HL-60 (cell line): Measurements from ENCODE around the gene CYB561D2.

ENCODE experiments used
- CTCF ChIP-seq: IDR thresholded peaks from one replicate; pipeline ENCODE4 v1.5.1; 2011; ENCODE audit warnings: low read length, control low read depth, inconsistent platforms; ENCODE audit not compliant: insufficient read depth
- GABPA ChIP-seq: IDR thresholded peaks from 2 replicates; pipeline ENCODE4 v1.6.1; 2012; ENCODE audit warnings: low read depth
- POLR2AphosphoS5 ChIP-seq: IDR thresholded peaks from 2 replicates; pipeline ENCODE4 v1.6.1; 2012; ENCODE audit warnings: low read depth
- REST ChIP-seq: IDR thresholded peaks from 2 replicates; pipeline ENCODE4 v1.6.1; 2012; ENCODE audit warnings: low read depth; ENCODE audit not compliant: insufficient replicate concordance
- SPI1 ChIP-seq: IDR thresholded peaks from 2 replicates; pipeline ENCODE4 v1.6.1; 2012; ENCODE audit warnings: low read depth, mild to moderate bottlenecking, borderline replicate concordance

GRCh38 chr3:50370594-50370993 is 19.9 kb downstream of the CYB561D2 start:
- TF ChIP-seq CTCF (peak; percentile 15), POLR2AphosphoS5 (no peak), SPI1 (no peak), REST (no peak), GABPA (no peak)
